Measurements from ENCODE around the gene MOB3A.

DNA sequence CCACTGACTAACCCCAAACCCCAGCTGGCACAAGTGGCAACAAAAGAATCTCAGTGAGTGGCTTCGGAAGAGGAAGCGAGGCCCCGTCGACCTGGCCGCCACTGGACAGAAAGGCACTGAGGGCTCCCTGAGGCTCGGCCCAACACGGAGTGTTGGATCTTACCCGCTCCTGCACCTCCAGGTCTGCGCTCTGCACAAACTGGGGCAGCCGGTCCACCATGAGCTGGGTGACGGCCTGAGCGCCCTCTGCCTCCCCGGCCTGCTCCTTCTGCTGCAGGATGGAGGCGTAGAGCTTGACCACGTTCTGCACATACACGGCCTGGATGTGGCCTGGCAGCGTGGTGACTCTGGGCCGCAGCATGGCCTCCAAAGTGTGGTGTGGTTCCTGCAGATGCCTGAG lies 22.3 kb upstream of the MOB3A start:
- TF ChIP-seq, protein P1, sequence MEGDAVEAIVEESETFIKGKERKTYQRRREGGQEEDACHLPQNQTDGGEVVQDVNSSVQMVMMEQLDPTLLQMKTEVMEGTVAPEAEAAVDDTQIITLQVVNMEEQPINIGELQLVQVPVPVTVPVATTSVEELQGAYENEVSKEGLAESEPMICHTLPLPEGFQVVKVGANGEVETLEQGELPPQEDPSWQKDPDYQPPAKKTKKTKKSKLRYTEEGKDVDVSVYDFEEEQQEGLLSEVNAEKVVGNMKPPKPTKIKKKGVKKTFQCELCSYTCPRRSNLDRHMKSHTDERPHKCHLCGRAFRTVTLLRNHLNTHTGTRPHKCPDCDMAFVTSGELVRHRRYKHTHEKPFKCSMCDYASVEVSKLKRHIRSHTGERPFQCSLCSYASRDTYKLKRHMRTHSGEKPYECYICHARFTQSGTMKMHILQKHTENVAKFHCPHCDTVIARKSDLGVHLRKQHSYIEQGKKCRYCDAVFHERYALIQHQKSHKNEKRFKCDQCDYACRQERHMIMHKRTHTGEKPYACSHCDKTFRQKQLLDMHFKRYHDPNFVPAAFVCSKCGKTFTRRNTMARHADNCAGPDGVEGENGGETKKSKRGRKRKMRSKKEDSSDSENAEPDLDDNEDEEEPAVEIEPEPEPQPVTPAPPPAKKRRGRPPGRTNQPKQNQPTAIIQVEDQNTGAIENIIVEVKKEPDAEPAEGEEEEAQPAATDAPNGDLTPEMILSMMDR (IDR thresholded peaks at IDR 0.05; ENCODE audit: borderline replicate concordance, extremely low read depth, low read length, poor library complexity, severe bottlenecking), result no peak
- no peak for TF ChIP-seq EZH2 (IDR thresholded peaks at IDR 0.05; ENCODE audit: borderline replicate concordance, low read depth, low read length, severe bottlenecking)

Data from DND-41 (cell line).